HEK293 (cell line): Measurements from ENCODE around the gene CLN5.

Experiments used
- CTCF ChIA-PET: fragments of 350-600 bp; formaldehyde crosslinking; extraction: SDS; loops from one replicate; lab custom pipeline; 2021; ENCODE audit warnings: antibody characterized with exemption; lab: Yijun Ruan, JAX
- POLR2A ChIA-PET: fragments of 300-600 bp; formaldehyde crosslinking; extraction: SDS; loops from one replicate; lab custom pipeline; 2020; ENCODE audit warnings: antibody characterized with exemption, inconsistent platforms; lab: Yijun Ruan, JAX
- H3K27ac ChIP-seq: fragments of 200-500 bp; sonication (Bioruptor generic); 2 replicates; pipeline ENCODE4 v1.5.1; 2014; ENCODE audit warnings: low read depth, low read length, control low read depth, inconsistent platforms; ENCODE audit errors: extremely low read depth
- H3K36me3 ChIP-seq, 2 experiments: fragments of 200-500 bp in 1 of 2; sonication (Bioruptor generic) in 1 of 2; 1 replicate in 1 of 2; 2 replicates in 1 of 2; pipeline ENCODE4 v1.5.1; 2014 to 2017; ENCODE audit warnings: inconsistent platforms in 2 of 2, low read length in 2 of 2; ENCODE audit not compliant: control insufficient read depth in 2 of 2, insufficient read depth in 1 of 2
- H3K4me1 ChIP-seq: fragments of 200-500 bp; sonication (Bioruptor generic); 2 replicates; pipeline ENCODE4 v1.5.1; 2014; ENCODE audit warnings: mild to moderate bottlenecking, low read length, inconsistent platforms; ENCODE audit not compliant: control insufficient read depth, insufficient read depth
- H3K4me3 ChIP-seq: 2 replicates; pipeline ENCODE4 v1.5.1; 2011; ENCODE audit warnings: low read depth, mild to moderate bottlenecking, control low read depth, low read length, moderate library complexity
- H3K9me3 ChIP-seq: fragments of 200-500 bp; sonication (Bioruptor generic); 2 replicates; pipeline ENCODE4 v1.5.1; 2014; ENCODE audit warnings: low read depth, low read length, inconsistent platforms; ENCODE audit not compliant: control insufficient read depth, insufficient read depth
- EGR2 ChIP-seq: fragments of 450-650 bp; formaldehyde crosslinking; IDR thresholded peaks from 2 replicates; pipeline ENCODE4 v1.5.1; 2016; ENCODE audit warnings: low read depth, missing biosample characterization, missing genetic modification characterization
- FEZF1 ChIP-seq: fragments of 450-650 bp; formaldehyde crosslinking; IDR thresholded peaks from 2 replicates; pipeline ENCODE4 v1.5.1; 2016; ENCODE audit warnings: missing biosample characterization, missing genetic modification characterization
- MZF1 ChIP-seq: fragments of 450-650 bp; formaldehyde crosslinking; IDR thresholded peaks from 2 replicates; pipeline ENCODE4 v1.5.1; 2017; ENCODE audit warnings: missing biosample characterization, missing genetic modification characterization, borderline replicate concordance
- TSHZ1 ChIP-seq: fragments of 450-650 bp; formaldehyde crosslinking; IDR thresholded peaks from 2 replicates; pipeline ENCODE4 v1.5.1; 2016; ENCODE audit warnings: missing biosample characterization, missing genetic modification characterization, borderline replicate concordance
- ZFP41 ChIP-seq: fragments of 450-650 bp; formaldehyde crosslinking; IDR thresholded peaks from 2 replicates; pipeline ENCODE4 v1.5.1; 2016; ENCODE audit warnings: missing biosample characterization, missing genetic modification characterization, borderline replicate concordance
- ZNF133 ChIP-seq: fragments of 450-650 bp; formaldehyde crosslinking; IDR thresholded peaks from 2 replicates; pipeline ENCODE4 v1.5.1; 2016; ENCODE audit warnings: missing biosample characterization, missing genetic modification characterization
- ZNF292 ChIP-seq: fragments of 450-650 bp; formaldehyde crosslinking; IDR thresholded peaks from 2 replicates; pipeline ENCODE4 v1.5.1; 2016; ENCODE audit warnings: low read depth, missing biosample characterization, missing genetic modification characterization, borderline replicate concordance
- ZNF473 ChIP-seq: fragments of 450-650 bp; formaldehyde crosslinking; IDR thresholded peaks from 2 replicates; pipeline ENCODE4 v1.5.1; 2017; ENCODE audit warnings: missing biosample characterization, missing genetic modification characterization
- ZNF48 ChIP-seq: fragments of 450-650 bp; formaldehyde crosslinking; IDR thresholded peaks from 2 replicates; pipeline ENCODE4 v1.5.1; 2016; ENCODE audit warnings: missing biosample characterization, missing genetic modification characterization
- ZNF548 ChIP-seq: fragments of 450-650 bp; formaldehyde crosslinking; IDR thresholded peaks from 2 replicates; pipeline ENCODE4 v1.5.1; 2016; ENCODE audit warnings: missing biosample characterization, missing genetic modification characterization
- ZNF558 ChIP-seq: fragments of 450-650 bp; formaldehyde crosslinking; IDR thresholded peaks from 2 replicates; pipeline ENCODE4 v1.5.1; 2016; ENCODE audit warnings: missing biosample characterization, missing genetic modification characterization
- ZNF585B ChIP-seq: fragments of 450-650 bp; formaldehyde crosslinking; IDR thresholded peaks from 2 replicates; pipeline ENCODE4 v1.5.1; 2016; ENCODE audit warnings: missing biosample characterization, missing genetic modification characterization
- ZNF624 ChIP-seq: fragments of 450-650 bp; formaldehyde crosslinking; IDR thresholded peaks from 2 replicates; pipeline ENCODE4 v1.5.1; 2017; ENCODE audit warnings: missing biosample characterization, missing genetic modification characterization
- ZSCAN30 ChIP-seq: fragments of 450-650 bp; IDR thresholded peaks from 2 replicates; pipeline ENCODE4 v1.5.1; 2018; ENCODE audit warnings: missing biosample characterization, mild to moderate bottlenecking, missing genetic modification characterization, moderate library complexity
- TF ChIP-seq, protein P1 (sequence below): fragments of 450-650 bp; formaldehyde crosslinking; IDR thresholded peaks from 2 replicates; pipeline ENCODE4 v1.5.1; 2017; ENCODE audit warnings: missing biosample characterization, missing genetic modification characterization
- TF ChIP-seq, protein P2 (sequence below): fragments of 450-650 bp; formaldehyde crosslinking; IDR thresholded peaks from 2 replicates; pipeline ENCODE4 v1.5.1; 2016; ENCODE audit warnings: missing biosample characterization, missing genetic modification characterization

CLN5 gene

DNA sequence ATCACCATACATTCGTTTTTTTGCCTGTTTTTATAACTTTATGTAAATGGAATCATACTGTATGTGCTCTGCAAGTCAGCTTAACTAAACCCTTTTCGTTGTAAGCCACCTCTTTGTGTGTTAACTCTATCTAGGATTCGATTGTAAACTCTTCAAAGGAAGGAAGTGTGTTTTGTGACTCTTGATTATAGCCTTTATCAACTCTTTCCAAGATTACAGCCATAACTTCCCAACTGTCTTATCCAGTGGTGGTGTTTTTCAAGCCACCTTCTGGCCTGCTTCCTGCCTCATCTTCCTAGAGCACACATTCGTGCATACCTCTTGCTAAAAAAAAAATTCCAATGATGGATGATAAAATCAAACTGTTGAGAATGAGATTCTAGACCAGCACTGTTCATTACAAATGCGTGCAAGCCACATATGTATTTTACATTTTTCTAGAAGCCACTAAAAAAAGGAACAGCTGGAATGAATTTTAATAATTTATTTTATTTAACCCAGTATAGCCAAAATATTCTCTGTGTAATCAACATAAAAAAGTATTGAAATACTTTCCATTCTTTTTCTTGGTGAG lies 47.1 kb downstream of the CLN5 start:
- no peaks in the 10 kb centered on the region for H3K4me1 ChIP-seq
- ChIA-PET POLR2A (no interaction called here), CTCF (no interaction called here)
- H3K36me3 ChIP-seq, result no peaks in the 10 kb centered on the region
- no peaks in the 10 kb centered on the region for H3K9me3 ChIP-seq
- no peak overlapping the region for H3K27ac ChIP-seq
- TF ChIP-seq ZNF558 (tag by site-specific recombination) (no peak), ZNF473 (tag by site-specific recombination) (no peak), ZNF133 (tag by site-specific recombination) (no peak), ZNF548 (tag by site-specific recombination) (no peak)
- H3K4me3 ChIP-seq, result no peak overlapping the region

DNA sequence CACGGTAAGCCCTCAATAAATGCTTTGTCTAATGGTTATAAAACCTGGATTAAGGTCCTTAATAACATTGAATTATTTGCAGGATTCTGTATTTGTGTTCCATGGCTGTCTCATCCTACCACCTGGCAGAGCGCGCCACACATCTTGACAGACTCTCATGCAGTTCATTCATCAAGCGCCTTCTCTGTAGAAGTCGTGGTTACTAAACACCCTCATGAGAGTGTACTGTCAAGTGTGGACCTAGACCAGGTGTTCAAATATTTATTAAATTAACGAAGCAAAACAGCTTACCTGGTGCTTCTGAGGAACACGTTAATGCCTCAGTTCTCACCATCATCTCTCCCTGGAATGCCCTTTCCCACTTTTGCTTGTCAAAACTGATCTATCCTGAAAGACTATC lies 48.2 kb downstream of the CLN5 start:
- Histone ChIP-seq H3K4me3 (no peak overlapping the region), H3K36me3 (peaks cover 0 to 6% of the 10 kb centered on the region in 2 experiments; a peak in 1 of 3 replicates), H3K9me3 (no peaks in the 10 kb centered on the region), H3K4me1 (no peaks in the 10 kb centered on the region), H3K27ac (no peak overlapping the region)
- ChIA-PET POLR2A (no interaction called here), CTCF (no interaction called here)
- TF ChIP-seq EGR2 (tag by site-specific recombination) (no peak), ZNF585B (tag by site-specific recombination) (no peak), TSHZ1 (tag by site-specific recombination) (no peak), ZFP41 (tag by site-specific recombination) (no peak), ZNF292 (tag by site-specific recombination) (no peak)
- TF ChIP-seq, protein P1, sequence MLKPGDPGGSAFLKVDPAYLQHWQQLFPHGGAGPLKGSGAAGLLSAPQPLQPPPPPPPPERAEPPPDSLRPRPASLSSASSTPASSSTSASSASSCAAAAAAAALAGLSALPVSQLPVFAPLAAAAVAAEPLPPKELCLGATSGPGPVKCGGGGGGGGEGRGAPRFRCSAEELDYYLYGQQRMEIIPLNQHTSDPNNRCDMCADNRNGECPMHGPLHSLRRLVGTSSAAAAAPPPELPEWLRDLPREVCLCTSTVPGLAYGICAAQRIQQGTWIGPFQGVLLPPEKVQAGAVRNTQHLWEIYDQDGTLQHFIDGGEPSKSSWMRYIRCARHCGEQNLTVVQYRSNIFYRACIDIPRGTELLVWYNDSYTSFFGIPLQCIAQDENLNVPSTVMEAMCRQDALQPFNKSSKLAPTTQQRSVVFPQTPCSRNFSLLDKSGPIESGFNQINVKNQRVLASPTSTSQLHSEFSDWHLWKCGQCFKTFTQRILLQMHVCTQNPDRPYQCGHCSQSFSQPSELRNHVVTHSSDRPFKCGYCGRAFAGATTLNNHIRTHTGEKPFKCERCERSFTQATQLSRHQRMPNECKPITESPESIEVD (tag by site-specific recombination), result no peak

GRCh38 chr13:77040835-77041234 lies 49.0 kb downstream of the CLN5 start:
- CTCF ChIA-PET, result no interaction called here
- Histone ChIP-seq H3K4me3 (no peak overlapping the region), H3K36me3 (peaks cover 0 to 9% of the 10 kb centered on the region in 2 experiments; a peak in 1 of 3 replicates), H3K27ac (no peak overlapping the region), H3K9me3 (no peaks in the 10 kb centered on the region), H3K4me1 (no peaks in the 10 kb centered on the region)
- POLR2A ChIA-PET, result no interaction called here
- TF ChIP-seq ZNF624 (tag by site-specific recombination), result no peak
- no peak for TF ChIP-seq FEZF1
- no peak for TF ChIP-seq MZF1 (tag by site-specific recombination)
- TF ChIP-seq ZSCAN30 (tag by site-specific recombination), result no peak
- TF ChIP-seq ZNF48 (tag by site-specific recombination), result no peak
- TF ChIP-seq, protein P2, sequence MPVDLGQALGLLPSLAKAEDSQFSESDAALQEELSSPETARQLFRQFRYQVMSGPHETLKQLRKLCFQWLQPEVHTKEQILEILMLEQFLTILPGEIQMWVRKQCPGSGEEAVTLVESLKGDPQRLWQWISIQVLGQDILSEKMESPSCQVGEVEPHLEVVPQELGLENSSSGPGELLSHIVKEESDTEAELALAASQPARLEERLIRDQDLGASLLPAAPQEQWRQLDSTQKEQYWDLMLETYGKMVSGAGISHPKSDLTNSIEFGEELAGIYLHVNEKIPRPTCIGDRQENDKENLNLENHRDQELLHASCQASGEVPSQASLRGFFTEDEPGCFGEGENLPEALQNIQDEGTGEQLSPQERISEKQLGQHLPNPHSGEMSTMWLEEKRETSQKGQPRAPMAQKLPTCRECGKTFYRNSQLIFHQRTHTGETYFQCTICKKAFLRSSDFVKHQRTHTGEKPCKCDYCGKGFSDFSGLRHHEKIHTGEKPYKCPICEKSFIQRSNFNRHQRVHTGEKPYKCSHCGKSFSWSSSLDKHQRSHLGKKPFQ, result no peak
